B cell (primary cell): ENCODE results near the gene SCMH1. TPM values are rescaled to one million over a fixed set of nuclear protein-coding genes. Genes with fewer than 3 reads are reported as not detected.

Experiments used
- ATAC-seq: fragments of 200-7000 bp; cut with Tn5 transposase; one replicate; pipeline ENCODE4 v1.10.0; 2021; ENCODE audit warnings: low read depth, mild to moderate bottlenecking, moderate number of reproducible peaks, moderate library complexity
- CTCF ChIA-PET: fragments of 350-600 bp; sonication (Branson Sonifier 250); formaldehyde crosslinking; loops from one replicate; lab custom pipeline; 2021; ENCODE audit warnings: antibody characterized with exemption, inconsistent platforms; lab: Charles Lee
- POLR2A ChIA-PET: fragments of 350-600 bp; sonication (Branson Sonifier 250); formaldehyde crosslinking; loops from one replicate; lab custom pipeline; 2021; ENCODE audit warnings: antibody characterized with exemption; lab: Charles Lee
- DNase-seq: peaks from one replicate; pipeline ENCODE4 v3.0.0; 2013
- H2AFZ ChIP-seq: 2 replicates; pipeline ENCODE4 v1.6.1; 2012; ENCODE audit warnings: mild to moderate bottlenecking, low read depth, low read length; ENCODE audit not compliant: insufficient read depth, poor library complexity, severe bottlenecking
- H3K27ac ChIP-seq, 2 donors: 1 replicate in 1 of 2; 2 replicates in 1 of 2; pipeline ENCODE4 v1.5.1; 2012 to 2013; ENCODE audit warnings: low read length in 2 of 2, mild to moderate bottlenecking in 2 of 2, moderate library complexity in 1 of 2
- H3K27me3 ChIP-seq, 4 experiments: fragments of 200-600 bp in 1 of 4; sonication (generic) in 1 of 4; replicated peaks in 1 of 4; 1 replicate in 2 of 4; 2 replicates in 2 of 4; pipeline versions ENCODE4 v1.6.1 to v1.7.0; 2013 to 2016; ENCODE audit warnings: low read length in 3 of 4, mild to moderate bottlenecking in 2 of 4, mixed read lengths in 1 of 4, moderate library complexity in 1 of 4; ENCODE audit not compliant: insufficient read depth in 4 of 4, control insufficient read depth in 3 of 4; ENCODE audit errors: control extremely low read depth in 1 of 4
- H3K36me3 ChIP-seq, 2 experiments: replicated peaks in 1 of 2; 1 replicate in 1 of 2; 2 replicates in 1 of 2; pipeline versions ENCODE4 v1.6.1 to v1.7.1; 2013; ENCODE audit warnings: low read length in 1 of 2; ENCODE audit not compliant: insufficient read depth in 2 of 2, control insufficient read depth in 1 of 2; ENCODE audit errors: control extremely low read depth in 1 of 2, extremely low read depth in 1 of 2
- H3K4me1 ChIP-seq, 2 donors: fragments of 200-600 bp in 1 of 2; sonication (generic) in 1 of 2; 1 replicate in 1 of 2; 2 replicates in 1 of 2; pipeline versions ENCODE4 v1.5.1 to v1.6.1; 2013 to 2017; ENCODE audit warnings: low read length in 2 of 2; ENCODE audit not compliant: control insufficient read depth in 2 of 2, insufficient read depth in 2 of 2
- H3K4me2 ChIP-seq: replicated peaks from 2 replicates; pipeline ENCODE3; 2012; ENCODE audit warnings: mild to moderate bottlenecking, low read depth, low read length; ENCODE audit not compliant: poor library complexity, severe bottlenecking
- H3K4me3 ChIP-seq, 5 experiments: fragments of 200-600 bp in 1 of 5; sonication (generic) in 1 of 5; 1 replicate in 3 of 5; 2 replicates in 2 of 5; pipeline versions ENCODE4 v1.5.1 to v1.7.0; 2011 to 2016; ENCODE audit warnings: low read length in 4 of 5, mild to moderate bottlenecking in 4 of 5, low read depth in 2 of 5, control low read depth in 1 of 5, moderate library complexity in 1 of 5; ENCODE audit not compliant: insufficient read depth in 1 of 5; ENCODE audit errors: control extremely low read depth in 1 of 5, extremely low read depth in 1 of 5
- H3K79me2 ChIP-seq: fragments of 200-600 bp; sonication (generic); one replicate; pipeline ENCODE4 v1.6.0; 2016; ENCODE audit warnings: low read length; ENCODE audit not compliant: control insufficient read depth, insufficient read depth
- H3K9ac ChIP-seq: fragments of 200-600 bp; sonication (generic); 2 replicates; pipeline ENCODE4 v1.6.1; 2017; ENCODE audit warnings: mild to moderate bottlenecking, low read length, moderate library complexity
- H3K9me3 ChIP-seq, 3 donors: one replicate each; pipeline versions ENCODE4 v1.6.1 to v1.7.1; 2013; ENCODE audit warnings: low read length in 2 of 3; ENCODE audit not compliant: control insufficient read depth in 2 of 3, insufficient read depth in 1 of 3; ENCODE audit errors: control extremely low read depth in 1 of 3
- H4K20me1 ChIP-seq: 2 replicates; pipeline ENCODE4 v1.6.0; 2012; ENCODE audit warnings: mild to moderate bottlenecking, low read length; ENCODE audit not compliant: insufficient read depth, control insufficient read depth, poor library complexity, severe bottlenecking
- H3K27ac Mint-ChIP-seq: one replicate; pipeline ENCODE4 v1.8.0; 2021; ENCODE audit warnings: mixed read lengths
- H3K27me3 Mint-ChIP-seq: one replicate; pipeline ENCODE4 v1.8.0; 2021; ENCODE audit warnings: mixed read lengths
- H3K4me1 Mint-ChIP-seq: one replicate; pipeline ENCODE4 v1.8.0; 2021; ENCODE audit warnings: mixed read lengths
- H3K4me3 Mint-ChIP-seq: one replicate; pipeline ENCODE4 v1.8.0; 2021; ENCODE audit warnings: mixed read lengths
- H3K9me3 Mint-ChIP-seq: one replicate; pipeline ENCODE4 v1.8.0; 2022; ENCODE audit warnings: mixed read lengths; ENCODE audit not compliant: insufficient read depth
- EZH2 ChIP-seq: IDR thresholded peaks from 2 replicates; pipeline ENCODE4 v1.6.1; 2012; ENCODE audit warnings: borderline replicate concordance, low read depth, mild to moderate bottlenecking, moderate library complexity, low read length; ENCODE audit not compliant: insufficient read depth, poor library complexity, severe bottlenecking
- WGBS: methylation state at CpG from one replicate; pipeline ENCODE4 v1.1.5; 2013; ENCODE audit warnings: missing lambda C conversion rate; ENCODE audit not compliant: insufficient coverage; 5-methylcytosine and 5-hydroxymethylcytosine counted together
- intact Hi-C: fragments of 100-400 bp; cut with micrococcal nuclease; formaldehyde crosslinking; loops from one replicate; pipeline ENCODE4 v1.10.0; 2022
- polyA plus RNA-seq: library from polyadenylated mRNA; depleted of rRNA; stranded (reverse); fragments of >200 nt; gene quantifications from 2 replicates; pipeline ENCODE4 v1.2.3, GENCODE V29; 2012
- total RNA-seq, 2 donors: library from RNA; stranded (reverse); fragments of 120-200 nt in 1 of 2; gene quantifications; 1 replicate in 1 of 2; 2 replicates in 1 of 2; pipeline versions ENCODE4 v1.2.3 to v1.2.4, GENCODE V29; 2013 to 2022
- TF ChIP-seq, protein P1 (sequence below): fragments of 200-600 bp; IDR thresholded peaks from one replicate; pipeline ENCODE4 v1.8.0; 2022; ENCODE audit warnings: antibody characterized with exemption, mild to moderate bottlenecking

The SCMH1 gene
- total and polyA plus RNA-seq, 2 donors (not counting 1 experiment from before 2014, with no cell fraction given), result 29.4 to 33.3 TPM

DNA sequence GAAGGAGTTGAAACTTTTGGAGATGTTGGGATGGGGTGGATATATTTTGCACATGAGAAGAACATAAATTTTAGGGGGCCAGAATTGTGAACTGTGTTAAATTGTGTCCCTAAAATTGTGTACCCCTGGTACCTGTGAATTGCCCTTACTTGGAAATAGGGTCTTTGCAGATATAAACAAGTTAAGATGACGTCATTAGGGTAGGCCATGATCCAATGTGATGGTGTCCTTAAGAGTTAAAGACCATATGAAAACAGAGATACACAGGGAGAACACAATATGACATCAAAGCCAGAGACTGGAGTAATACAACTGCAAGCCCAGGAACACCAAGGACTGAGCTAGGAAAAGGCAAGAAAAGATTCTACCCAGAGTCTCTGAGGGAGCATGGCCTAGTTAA is 24.0 kb downstream of the SCMH1 start:
- TF ChIP-seq, protein P1, sequence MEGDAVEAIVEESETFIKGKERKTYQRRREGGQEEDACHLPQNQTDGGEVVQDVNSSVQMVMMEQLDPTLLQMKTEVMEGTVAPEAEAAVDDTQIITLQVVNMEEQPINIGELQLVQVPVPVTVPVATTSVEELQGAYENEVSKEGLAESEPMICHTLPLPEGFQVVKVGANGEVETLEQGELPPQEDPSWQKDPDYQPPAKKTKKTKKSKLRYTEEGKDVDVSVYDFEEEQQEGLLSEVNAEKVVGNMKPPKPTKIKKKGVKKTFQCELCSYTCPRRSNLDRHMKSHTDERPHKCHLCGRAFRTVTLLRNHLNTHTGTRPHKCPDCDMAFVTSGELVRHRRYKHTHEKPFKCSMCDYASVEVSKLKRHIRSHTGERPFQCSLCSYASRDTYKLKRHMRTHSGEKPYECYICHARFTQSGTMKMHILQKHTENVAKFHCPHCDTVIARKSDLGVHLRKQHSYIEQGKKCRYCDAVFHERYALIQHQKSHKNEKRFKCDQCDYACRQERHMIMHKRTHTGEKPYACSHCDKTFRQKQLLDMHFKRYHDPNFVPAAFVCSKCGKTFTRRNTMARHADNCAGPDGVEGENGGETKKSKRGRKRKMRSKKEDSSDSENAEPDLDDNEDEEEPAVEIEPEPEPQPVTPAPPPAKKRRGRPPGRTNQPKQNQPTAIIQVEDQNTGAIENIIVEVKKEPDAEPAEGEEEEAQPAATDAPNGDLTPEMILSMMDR, result no peak
- no peak for TF ChIP-seq EZH2
- Histone ChIP-seq H3K27me3 (no peaks in the 10 kb centered on the region), H3K4me1 (peaks cover 0 to 5% of the 10 kb centered on the region in 2 donors), H3K79me2 (peaks cover 27% of the 10 kb centered on the region), H3K36me3 (peaks cover 0 to 7% of the 10 kb centered on the region in 2 experiments), H2AFZ (no peak overlapping the region), H3K9me3 (peaks cover 10 to 26% (median 19%) of the 10 kb centered on the region in 3 donors), H4K20me1 (no peaks in the 10 kb centered on the region), H3K27ac (no peak overlapping the region), H3K4me2 (no peak overlapping the region), H3K9ac (no peak overlapping the region), H3K4me3 (no peak overlapping the region)
- H3K9me3 Mint-ChIP-seq, result peaks cover 13% of the 10 kb centered on the region
- CTCF ChIA-PET, result no interaction called here
- H3K4me1 Mint-ChIP-seq, result peaks cover 24% of the 10 kb centered on the region
- H3K27ac Mint-ChIP-seq, result no peak overlapping the region
- WGBS, result no CpG with 5 or more reads among the region's 1 CpG
- intact Hi-C loops, result no loop called here
- H3K4me3 Mint-ChIP-seq, result no peak overlapping the region
- POLR2A ChIA-PET, result no interaction called here
- no peak for DNase-seq
- no peak for ATAC-seq
- no peaks in the 10 kb centered on the region for H3K27me3 Mint-ChIP-seq

DNA sequence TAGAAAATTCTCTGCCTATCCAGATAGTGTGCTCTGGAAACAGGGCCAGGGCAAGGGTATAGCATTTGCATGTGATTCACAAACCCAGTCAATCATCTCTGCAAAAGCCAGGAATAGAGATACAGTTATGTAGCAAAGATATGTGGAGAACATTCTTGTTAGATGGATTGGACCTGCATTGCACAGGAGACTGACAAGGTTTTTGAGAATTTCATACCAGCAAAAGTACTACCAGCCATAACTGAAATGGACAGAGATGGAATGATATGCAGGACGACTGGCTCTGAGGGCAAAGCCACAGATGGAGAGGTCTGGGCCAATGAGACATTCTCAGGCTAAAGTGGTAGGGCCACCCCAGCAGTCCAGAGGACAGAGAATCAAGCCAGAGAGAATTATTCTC is 24.7 kb downstream of the SCMH1 start:
- ChIA-PET CTCF (no interaction called here), POLR2A (no interaction called here)
- DNase-seq, result no peak
- 100% methylated on average over 1 of the region's 1 CpG for WGBS
- H3K4me3 ChIP-seq, result no peak overlapping the region
- no peak overlapping the region for H3K27ac ChIP-seq
- Mint-ChIP-seq H3K27ac (no peak overlapping the region), H3K4me1 (peaks cover 21% of the 10 kb centered on the region), H3K4me3 (no peak overlapping the region), H3K9me3 (peaks cover 13% of the 10 kb centered on the region), H3K27me3 (no peaks in the 10 kb centered on the region)
- no peak overlapping the region for H3K9ac ChIP-seq
- H3K79me2 ChIP-seq, result peaks cover 29% of the 10 kb centered on the region
- peaks cover 10 to 26% (median 19%) of the 10 kb centered on the region in 3 donors for H3K9me3 ChIP-seq
- H3K4me1 ChIP-seq, result peaks cover 0 to 5% of the 10 kb centered on the region in 2 donors
- no peak for TF ChIP-seq EZH2
- TF ChIP-seq, protein P1, result no peak
- no peak for ATAC-seq
- no peaks in the 10 kb centered on the region for H3K27me3 ChIP-seq
- intact Hi-C loops, result no loop called here
- no peaks in the 10 kb centered on the region for H4K20me1 ChIP-seq
- no peak overlapping the region for H2AFZ ChIP-seq
- H3K4me2 ChIP-seq, result no peak overlapping the region
- H3K36me3 ChIP-seq, result peaks cover 0 to 7% of the 10 kb centered on the region in 2 experiments
